ENCODE measurements around the gene NUAK1.

Gene NUAK1

GRCh38 chr12:106079148-106079738 is 59.5 kb downstream of the NUAK1 start:
- Mint-ChIP-seq H3K4me1 (peaks cover 71% of the 10 kb centered on the region), H3K36me3 (ENCODE audit: low read depth) (peaks cover 74% of the 10 kb centered on the region), H3K27ac (peak overlapping the region; percentile 24), H3K27me3 (ENCODE audit: low read depth, poor library complexity) (peaks cover 4% of the 10 kb centered on the region), H3K4me3 (no peak overlapping the region), H3K9me3 (no peaks in the 10 kb centered on the region)
- DNase-seq = no peak
- TF ChIP-seq, protein P1, sequence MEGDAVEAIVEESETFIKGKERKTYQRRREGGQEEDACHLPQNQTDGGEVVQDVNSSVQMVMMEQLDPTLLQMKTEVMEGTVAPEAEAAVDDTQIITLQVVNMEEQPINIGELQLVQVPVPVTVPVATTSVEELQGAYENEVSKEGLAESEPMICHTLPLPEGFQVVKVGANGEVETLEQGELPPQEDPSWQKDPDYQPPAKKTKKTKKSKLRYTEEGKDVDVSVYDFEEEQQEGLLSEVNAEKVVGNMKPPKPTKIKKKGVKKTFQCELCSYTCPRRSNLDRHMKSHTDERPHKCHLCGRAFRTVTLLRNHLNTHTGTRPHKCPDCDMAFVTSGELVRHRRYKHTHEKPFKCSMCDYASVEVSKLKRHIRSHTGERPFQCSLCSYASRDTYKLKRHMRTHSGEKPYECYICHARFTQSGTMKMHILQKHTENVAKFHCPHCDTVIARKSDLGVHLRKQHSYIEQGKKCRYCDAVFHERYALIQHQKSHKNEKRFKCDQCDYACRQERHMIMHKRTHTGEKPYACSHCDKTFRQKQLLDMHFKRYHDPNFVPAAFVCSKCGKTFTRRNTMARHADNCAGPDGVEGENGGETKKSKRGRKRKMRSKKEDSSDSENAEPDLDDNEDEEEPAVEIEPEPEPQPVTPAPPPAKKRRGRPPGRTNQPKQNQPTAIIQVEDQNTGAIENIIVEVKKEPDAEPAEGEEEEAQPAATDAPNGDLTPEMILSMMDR (IDR thresholded peaks at IDR 0.05) = no peak

DNA sequence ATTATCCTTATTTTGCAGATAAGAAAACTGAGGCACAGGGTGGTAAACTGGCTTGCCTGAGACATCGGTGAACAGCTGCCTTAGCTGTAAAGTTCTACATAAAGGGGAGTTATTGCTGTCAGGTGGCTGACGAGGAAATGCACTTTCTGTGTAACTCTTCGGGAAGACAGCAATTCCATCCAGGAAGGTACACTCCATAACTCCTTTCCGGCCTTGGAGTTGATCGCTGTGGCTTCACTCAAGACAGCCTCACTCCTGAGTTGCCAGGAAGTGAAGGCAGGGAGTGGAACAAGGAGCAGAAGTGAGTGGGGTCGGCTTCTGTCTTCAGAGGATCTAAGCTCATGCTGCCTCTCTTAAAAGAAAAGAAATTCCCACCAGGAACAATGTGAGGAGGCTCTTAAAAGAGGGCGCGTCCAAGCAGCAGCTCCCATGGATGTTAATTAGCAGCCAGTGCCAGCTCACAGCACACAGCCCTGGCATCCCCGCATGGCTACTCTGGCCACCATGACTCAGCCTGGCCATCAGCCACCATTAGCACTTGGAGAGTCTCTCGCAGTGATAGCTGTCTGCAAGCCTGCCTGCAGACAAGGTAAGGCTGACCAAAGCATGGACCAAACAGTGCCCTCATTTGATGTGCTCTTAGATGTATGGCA is 60.3 kb downstream of the NUAK1 start:
- Mint-ChIP-seq H3K36me3 (ENCODE audit: low read depth) (peaks cover 69% of the 10 kb centered on the region), H3K27me3 (ENCODE audit: low read depth, poor library complexity) (peaks cover 4% of the 10 kb centered on the region), H3K27ac (no peak overlapping the region), H3K4me1 (peaks cover 63% of the 10 kb centered on the region), H3K4me3 (no peak overlapping the region), H3K9me3 (no peaks in the 10 kb centered on the region)
- TF ChIP-seq, protein P1 (IDR thresholded peaks at IDR 0.05) = no peak
- no peak for DNase-seq

GRCh38 chr12:106074706-106075392 is 63.9 kb downstream of the NUAK1 start:
- DNase-seq = peak; percentile 15
- Mint-ChIP-seq H3K27ac (peak overlapping the region; percentile 79), H3K4me1 (peaks cover 36% of the 10 kb centered on the region), H3K36me3 (ENCODE audit: low read depth) (peaks cover 66% of the 10 kb centered on the region), H3K27me3 (ENCODE audit: low read depth, poor library complexity) (peaks cover 4% of the 10 kb centered on the region), H3K4me3 (no peak overlapping the region), H3K9me3 (no peaks in the 10 kb centered on the region)
- TF ChIP-seq, protein P1 (IDR thresholded peaks at IDR 0.05) = no peak

DNA sequence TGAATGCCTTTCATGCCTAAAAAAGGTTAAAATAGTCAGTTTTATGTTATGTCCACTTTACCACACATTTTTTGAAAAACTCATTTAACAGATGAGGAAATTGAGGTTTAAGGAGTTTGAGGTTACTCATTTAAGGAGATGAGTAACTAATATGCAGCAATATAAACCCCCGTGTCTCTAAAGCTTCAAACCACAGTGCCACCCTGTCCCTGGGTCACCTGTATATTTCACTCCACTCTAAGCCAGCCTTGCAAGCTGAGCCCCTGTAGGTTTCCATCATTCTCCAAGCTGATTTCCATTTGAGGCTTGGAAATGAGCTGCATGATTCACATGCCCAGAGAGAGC is 64.4 kb downstream of the NUAK1 start:
- no peak for DNase-seq
- peaks cover 66% of the 10 kb centered on the region for H3K36me3 Mint-ChIP-seq (ENCODE audit: low read depth)
- no peak overlapping the region for H3K4me3 Mint-ChIP-seq
- H3K9me3 Mint-ChIP-seq = no peaks in the 10 kb centered on the region
- peaks cover 4% of the 10 kb centered on the region for H3K27me3 Mint-ChIP-seq (ENCODE audit: low read depth, poor library complexity)
- H3K4me1 Mint-ChIP-seq = peaks cover 32% of the 10 kb centered on the region
- H3K27ac Mint-ChIP-seq = no peak overlapping the region
- TF ChIP-seq, protein P1 (IDR thresholded peaks at IDR 0.05) = no peak

GRCh38 chr12:106073179-106073578 is 65.6 kb downstream of the NUAK1 start:
- TF ChIP-seq, protein P1 (IDR thresholded peaks at IDR 0.05) = no peak
- peaks cover 32% of the 10 kb centered on the region for H3K4me1 Mint-ChIP-seq
- H3K27me3 Mint-ChIP-seq (ENCODE audit: low read depth, poor library complexity) = peaks cover 4% of the 10 kb centered on the region
- H3K4me3 Mint-ChIP-seq = no peak overlapping the region
- no peak overlapping the region for H3K27ac Mint-ChIP-seq
- H3K9me3 Mint-ChIP-seq = no peaks in the 10 kb centered on the region
- peaks cover 69% of the 10 kb centered on the region for H3K36me3 Mint-ChIP-seq (ENCODE audit: low read depth)
- no peak for DNase-seq

All from nephron progenitor cell (in vitro differentiated cells).